ENCODE results near the gene B4GALNT2.

Gene B4GALNT2

GRCh38 chr17:49216953-49217650 is 84.5 kb downstream of the B4GALNT2 start:
- WGBS (ENCODE audit: extremely low coverage, insufficient coverage, insufficient read length) = no CpG with 5 or more reads among the region's 11 CpGs
- H3K36me3 ChIP-seq (ENCODE audit: control insufficient read depth in 1 of 2, insufficient read depth in 2 of 2, low read length in 2 of 2) = no peaks in the 10 kb centered on the region
- H3K14ac ChIP-seq (ENCODE audit: low read length) = no peak overlapping the region
- H3K27me3 ChIP-seq (ENCODE audit: insufficient read depth, low read length) = no peaks in the 10 kb centered on the region
- H3K4me2 ChIP-seq (ENCODE audit: low read length) = no peak overlapping the region
- H3K79me1 ChIP-seq (ENCODE audit: low read length) = no peaks in the 10 kb centered on the region
- no peak overlapping the region for H3K23ac ChIP-seq (ENCODE audit: low read length)
- H2BK120ac ChIP-seq (ENCODE audit: insufficient read depth, low read length, poor library complexity) = no peak overlapping the region
- H2AK5ac ChIP-seq (ENCODE audit: low read length) = no peak overlapping the region
- no peak overlapping the region for H3K4ac ChIP-seq (ENCODE audit: low read depth, low read length)
- no peak overlapping the region for H3K18ac ChIP-seq (ENCODE audit: low read length)
- no peak overlapping the region for H4K91ac ChIP-seq (ENCODE audit: low read depth, low read length)
- H3K27ac ChIP-seq (ENCODE audit: low read depth, low read length) = no peak overlapping the region
- no peaks in the 10 kb centered on the region for H3K9me3 ChIP-seq (ENCODE audit: insufficient read depth, low read depth, low read length)
- H3K4me1 ChIP-seq (ENCODE audit: control insufficient read depth in 1 of 2, insufficient read depth in 2 of 2, low read length in 2 of 2) = no peaks in the 10 kb centered on the region
- no peak overlapping the region for H2AFZ ChIP-seq (ENCODE audit: insufficient read depth, low read length, poor library complexity)
- no peak overlapping the region for H4K12ac ChIP-seq (ENCODE audit: low read depth, low read length)
- no peak overlapping the region for H2BK12ac ChIP-seq (ENCODE audit: low read length)
- no peak overlapping the region for H3K4me3 ChIP-seq (ENCODE audit: low read depth, low read length)
- DNase-seq = peak in 1 of 2 donors; percentile 2
- no peak overlapping the region for H2BK5ac ChIP-seq (ENCODE audit: low read depth, low read length, poor library complexity)
- no peaks in the 10 kb centered on the region for H3K79me2 ChIP-seq (ENCODE audit: control insufficient read depth, insufficient read depth, low read length, poor library complexity)
- no peak overlapping the region for H4K8ac ChIP-seq (ENCODE audit: low read depth, low read length)
- H3K9ac ChIP-seq (ENCODE audit: low read length) = no peak overlapping the region

GRCh38 chr17:49217651-49218413 is 85.3 kb downstream of the B4GALNT2 start:
- Histone ChIP-seq H3K79me2 (ENCODE audit: control insufficient read depth, insufficient read depth, low read length, poor library complexity) (no peaks in the 10 kb centered on the region), H3K23ac (ENCODE audit: low read length) (no peak overlapping the region), H2BK12ac (ENCODE audit: low read length) (no peak overlapping the region), H3K9ac (ENCODE audit: low read length) (no peak overlapping the region), H4K91ac (ENCODE audit: low read depth, low read length) (no peak overlapping the region), H2AFZ (ENCODE audit: insufficient read depth, low read length, poor library complexity) (no peak overlapping the region), H4K8ac (ENCODE audit: low read depth, low read length) (no peak overlapping the region), H3K4me1 (ENCODE audit: control insufficient read depth in 1 of 2, insufficient read depth in 2 of 2, low read length in 2 of 2) (no peaks in the 10 kb centered on the region), H3K4me3 (ENCODE audit: low read depth, low read length) (no peak overlapping the region), H3K4me2 (ENCODE audit: low read length) (no peak overlapping the region), H2AK5ac (ENCODE audit: low read length) (no peak overlapping the region), H3K27ac (ENCODE audit: low read depth, low read length) (no peak overlapping the region), H3K14ac (ENCODE audit: low read length) (no peak overlapping the region), H2BK5ac (ENCODE audit: low read depth, low read length, poor library complexity) (no peak overlapping the region), H3K18ac (ENCODE audit: low read length) (no peak overlapping the region), H3K79me1 (ENCODE audit: low read length) (no peaks in the 10 kb centered on the region), H3K27me3 (ENCODE audit: insufficient read depth, low read length) (peaks cover 3% of the 10 kb centered on the region), H3K4ac (ENCODE audit: low read depth, low read length) (no peak overlapping the region), H3K9me3 (ENCODE audit: insufficient read depth, low read depth, low read length) (no peaks in the 10 kb centered on the region), H3K36me3 (ENCODE audit: control insufficient read depth in 1 of 2, insufficient read depth in 2 of 2, low read length in 2 of 2) (no peaks in the 10 kb centered on the region), H4K12ac (ENCODE audit: low read depth, low read length) (no peak overlapping the region), H2BK120ac (ENCODE audit: insufficient read depth, low read length, poor library complexity) (no peak overlapping the region)
- DNase-seq = peak in 1 of 2 donors; percentile 12
- no CpG with 5 or more reads among the region's 17 CpGs for WGBS (ENCODE audit: extremely low coverage, insufficient coverage, insufficient read length)

- Histone ChIP-seq H3K79me2 (ENCODE audit: control insufficient read depth, insufficient read depth, low read length, poor library complexity) (no peaks in the 10 kb centered on the region), H4K12ac (ENCODE audit: low read depth, low read length) (no peak overlapping the region), H3K9me3 (ENCODE audit: insufficient read depth, low read depth, low read length) (peaks cover 2% of the 10 kb centered on the region), H2AK5ac (ENCODE audit: low read length) (no peak overlapping the region), H3K27me3 (ENCODE audit: insufficient read depth, low read length) (peaks cover 17% of the 10 kb centered on the region), H3K79me1 (ENCODE audit: low read length) (no peaks in the 10 kb centered on the region), H3K4me1 (ENCODE audit: control insufficient read depth in 1 of 2, insufficient read depth in 2 of 2, low read length in 2 of 2) (peaks cover 4 to 6% of the 10 kb centered on the region in 2 experiments), H3K4me2 (ENCODE audit: low read length) (no peak overlapping the region), H2BK120ac (ENCODE audit: insufficient read depth, low read length, poor library complexity) (no peak overlapping the region), H3K36me3 (ENCODE audit: control insufficient read depth in 1 of 2, insufficient read depth in 2 of 2, low read length in 2 of 2) (no peaks in the 10 kb centered on the region), H4K91ac (ENCODE audit: low read depth, low read length) (no peak overlapping the region), H3K4me3 (ENCODE audit: low read depth, low read length) (no peak overlapping the region), H3K27ac (ENCODE audit: low read depth, low read length) (no peak overlapping the region), H3K14ac (ENCODE audit: low read length) (no peak overlapping the region), H3K4ac (ENCODE audit: low read depth, low read length) (no peak overlapping the region), H2BK5ac (ENCODE audit: low read depth, low read length, poor library complexity) (no peak overlapping the region), H2BK12ac (ENCODE audit: low read length) (no peak overlapping the region), H3K23ac (ENCODE audit: low read length) (no peak overlapping the region), H3K18ac (ENCODE audit: low read length) (no peak overlapping the region), H2AFZ (ENCODE audit: insufficient read depth, low read length, poor library complexity) (no peak overlapping the region), H4K8ac (ENCODE audit: low read depth, low read length) (no peak overlapping the region), H3K9ac (ENCODE audit: low read length) (no peak overlapping the region)
- DNase-seq = peak in 1 of 2 donors; percentile 19
- WGBS (ENCODE audit: extremely low coverage, insufficient coverage, insufficient read length) = no CpG with 5 or more reads among the region's 37 CpGs
Measured at GRCh38 chr17:49218941-49219913, 86.7 kb downstream of the B4GALNT2 start.

- H3K27me3 ChIP-seq (ENCODE audit: insufficient read depth, low read length) = peaks cover 24% of the 10 kb centered on the region
- no peak overlapping the region for H3K18ac ChIP-seq (ENCODE audit: low read length)
- peaks cover 10 to 12% of the 10 kb centered on the region in 2 experiments for H3K4me1 ChIP-seq (ENCODE audit: control insufficient read depth in 1 of 2, insufficient read depth in 2 of 2, low read length in 2 of 2)
- no peak overlapping the region for H4K8ac ChIP-seq (ENCODE audit: low read depth, low read length)
- H3K36me3 ChIP-seq (ENCODE audit: control insufficient read depth in 1 of 2, insufficient read depth in 2 of 2, low read length in 2 of 2) = no peaks in the 10 kb centered on the region
- no peak overlapping the region for H2AFZ ChIP-seq (ENCODE audit: insufficient read depth, low read length, poor library complexity)
- H3K9ac ChIP-seq (ENCODE audit: low read length) = no peak overlapping the region
- no peak overlapping the region for H3K4ac ChIP-seq (ENCODE audit: low read depth, low read length)
- H4K91ac ChIP-seq (ENCODE audit: low read depth, low read length) = no peak overlapping the region
- H3K27ac ChIP-seq (ENCODE audit: low read depth, low read length) = no peak overlapping the region
- H3K79me2 ChIP-seq (ENCODE audit: control insufficient read depth, insufficient read depth, low read length, poor library complexity) = no peaks in the 10 kb centered on the region
- H3K23ac ChIP-seq (ENCODE audit: low read length) = no peak overlapping the region
- H2BK12ac ChIP-seq (ENCODE audit: low read length) = no peak overlapping the region
- H3K79me1 ChIP-seq (ENCODE audit: low read length) = no peaks in the 10 kb centered on the region
- WGBS (ENCODE audit: extremely low coverage, insufficient coverage, insufficient read length) = no CpG with 5 or more reads among the region's 15 CpGs
- H2BK5ac ChIP-seq (ENCODE audit: low read depth, low read length, poor library complexity) = no peak overlapping the region
- no peak overlapping the region for H4K12ac ChIP-seq (ENCODE audit: low read depth, low read length)
- H3K14ac ChIP-seq (ENCODE audit: low read length) = no peak overlapping the region
- H3K4me2 ChIP-seq (ENCODE audit: low read length) = no peak overlapping the region
- H2BK120ac ChIP-seq (ENCODE audit: insufficient read depth, low read length, poor library complexity) = no peak overlapping the region
- peaks cover 9% of the 10 kb centered on the region for H3K9me3 ChIP-seq (ENCODE audit: insufficient read depth, low read depth, low read length)
- no peak overlapping the region for H2AK5ac ChIP-seq (ENCODE audit: low read length)
- H3K4me3 ChIP-seq (ENCODE audit: low read depth, low read length) = no peak overlapping the region
- DNase-seq = no peak
Measured at GRCh38 chr17:49219987-49220386, 87.4 kb downstream of the B4GALNT2 start.
